Measurements from ENCODE around the gene POLR2C. TPM values are rescaled to one million over a fixed set of nuclear protein-coding genes. Genes with fewer than 3 reads are reported as not detected.

Gene POLR2C
- total RNA-seq, 2 donors from 2014 or later, result 63.8 to 85.4 TPM

GRCh38 chr16:57519796-57520360, 57.4 kb downstream of the POLR2C start:
- H3K36me3 Mint-ChIP-seq, result peaks cover 4% of the 10 kb centered on the region
- H3K4me3 Mint-ChIP-seq, result no peak overlapping the region

More at GRCh38 chr16:57519796-57520360, 57.4 kb downstream of the POLR2C start:
- peak; percentile 87 to 89 for ATAC-seq
- H3K27me3 Mint-ChIP-seq, result no peaks in the 10 kb centered on the region
- H3K4me1 Mint-ChIP-seq (ENCODE audit: low read depth in 2 of 2), result peaks cover 7 to 27% of the 10 kb centered on the region in 2 donors
- peak overlapping the region; percentile 12 to 68 for H3K27ac Mint-ChIP-seq
- no peaks in the 10 kb centered on the region for H3K9me3 Mint-ChIP-seq
- DNase-seq (ENCODE audit: low spot score), result peak; percentile 82

Other genes with a start within 250 kb of the POLR2C start
- 10 to 100 TPM; 28.3 to 32.3 TPM for gene ARL2BP, start 217.4 kb upstream of the POLR2C start, total RNA-seq
- under 1 TPM in 1 of 2 donors, not detected in 1; 0.67 TPM for gene PLLP, start 178.0 kb upstream of the POLR2C start, total RNA-seq
- gene CCL22, start 103.9 kb upstream of the POLR2C start, total RNA-seq, result 10 to 100 TPM in 1 of 2 donors, not detected in 1; 12.9 TPM
- gene CX3CL1, start 90.2 kb upstream of the POLR2C start, total RNA-seq, result not detected
- 1 to 10 TPM in 1 of 2 donors, not detected in 1; 5.6 TPM for gene CCL17, start 57.9 kb upstream of the POLR2C start, total RNA-seq
- gene CIAPIN1, start 15.3 kb upstream of the POLR2C start, total RNA-seq, result 10 to 100 TPM; 54.0 to 92.0 TPM
- 10 to 100 TPM; 34.2 to 42.9 TPM for gene COQ9, start 15.2 kb upstream of the POLR2C start, total RNA-seq
- gene DOK4, start 23.8 kb downstream of the POLR2C start, total RNA-seq, result 1 to 10 TPM; 4.2 to 6.5 TPM
- gene CCDC102A, start 73.9 kb downstream of the POLR2C start, total RNA-seq, result 10 to 100 TPM; 13.9 to 21.5 TPM
- 10 to 100 TPM; 86.8 to 95.0 TPM for gene ADGRG5, start 80.0 kb downstream of the POLR2C start, total RNA-seq
- gene ADGRG1, start 166.0 kb downstream of the POLR2C start, total RNA-seq, result 10 to 100 TPM in 1 of 2 donors, 1 to 10 TPM in 1; 4.8 to 13.7 TPM
- 10 to 100 TPM; 25.4 to 28.9 TPM for gene ADGRG3, start 205.6 kb downstream of the POLR2C start, total RNA-seq
- gene DRC7, start 232.1 kb downstream of the POLR2C start, total RNA-seq, result not detected

All from natural killer cell treated with Interleukin-12 subunit alpha and Interleukin-12 subunit beta and Interleukin-15 and Interleukin-18, amount 100 ng/mL, for 72 hours (primary cell).